ACHN (cell line): Measurements from ENCODE around the gene STAT3.
"Not testable (repeated sequence)": the region's sequence is repeated elsewhere in the genome, so short reads cannot be mapped to it uniquely, and the experiment has no call there.

ENCODE experiments used
- DNase-seq: peaks from one replicate; pipeline ENCODE4 v3.0.0-alpha.2; 2015
- in situ Hi-C: cut with HindIII; loops from 2 replicates; pipeline ENCODE4 v1.10.0; 2017; ENCODE audit warnings: low sequenced_read_pairs, low pct_ligation_motif_present, low pct_unique_long_range_greater_than_20kb

STAT3 gene

GRCh38 chr17:42362245-42362961, 25.8 kb downstream of the STAT3 start:
- in situ Hi-C loops, result no loop called here
- no peak for DNase-seq

- in situ Hi-C loops, result no loop called here
- no peak for DNase-seq
Measured at GRCh38 chr17:42361781-42362186, 26.5 kb downstream of the STAT3 start.

GRCh38 chr17:42360388-42360787, 27.9 kb downstream of the STAT3 start:
- DNase-seq, result peak; percentile 31

GRCh38 chr17:42359133-42359532, 29.1 kb downstream of the STAT3 start:
- in situ Hi-C loops, result no loop called here
- no peak for DNase-seq

More at GRCh38 chr17:42360388-42360787, 27.9 kb downstream of the STAT3 start:
- in situ Hi-C loops, result not testable (repeated sequence)

GRCh38 chr17:42358434-42358833, 29.8 kb downstream of the STAT3 start:
- DNase-seq, result no peak
- in situ Hi-C loops, result no loop called here

DNA sequence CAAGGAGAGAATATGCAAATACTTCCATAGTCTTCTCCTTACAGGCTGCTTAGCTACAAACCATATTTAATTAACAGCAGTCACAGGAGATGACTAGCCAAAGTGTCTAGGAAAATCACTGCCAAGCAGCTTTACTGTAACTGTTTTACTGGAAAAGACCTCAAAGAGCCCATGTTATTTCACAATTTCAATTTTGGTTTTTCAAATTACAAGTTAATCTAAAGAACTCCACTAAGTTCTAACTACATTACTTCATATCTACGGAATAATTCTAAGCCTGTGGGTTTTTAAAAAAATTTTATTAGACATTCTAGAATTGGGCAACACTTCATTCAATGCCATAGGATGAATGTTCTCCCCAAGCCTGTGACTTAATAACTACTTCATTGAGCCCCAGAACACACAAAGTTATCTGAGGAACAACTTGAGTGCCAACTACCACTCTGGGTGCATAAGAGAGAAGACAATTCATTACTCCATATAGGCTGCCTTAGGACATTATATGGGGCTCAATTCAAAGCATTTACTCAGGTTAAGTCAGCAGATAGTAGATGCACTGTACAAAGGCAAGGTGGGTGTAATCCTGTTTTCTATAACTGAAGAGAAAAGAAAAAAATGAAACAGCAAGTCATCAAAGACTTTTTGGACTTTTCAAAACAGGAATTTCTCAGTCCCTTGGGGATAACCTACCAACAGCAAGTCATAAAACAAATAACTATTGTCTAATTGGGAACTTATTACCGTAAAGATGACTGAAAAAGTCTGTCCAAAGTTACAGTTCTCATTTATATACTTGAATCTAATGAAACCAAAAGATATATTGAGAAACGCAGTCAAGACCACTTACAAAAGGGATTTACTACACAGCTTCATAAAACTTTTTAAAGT, 33.0 kb downstream of the STAT3 start:
- in situ Hi-C loops, result no loop called here
- DNase-seq, result no peak

- in situ Hi-C loops, result no loop called here
Measured at GRCh38 chr17:42348104-42348503, 40.1 kb downstream of the STAT3 start.

GRCh38 chr17:42347606-42348005, 40.6 kb downstream of the STAT3 start:
- in situ Hi-C loops, result no loop called here

More at GRCh38 chr17:42348104-42348503, 40.1 kb downstream of the STAT3 start:
- no peak for DNase-seq

DNA sequence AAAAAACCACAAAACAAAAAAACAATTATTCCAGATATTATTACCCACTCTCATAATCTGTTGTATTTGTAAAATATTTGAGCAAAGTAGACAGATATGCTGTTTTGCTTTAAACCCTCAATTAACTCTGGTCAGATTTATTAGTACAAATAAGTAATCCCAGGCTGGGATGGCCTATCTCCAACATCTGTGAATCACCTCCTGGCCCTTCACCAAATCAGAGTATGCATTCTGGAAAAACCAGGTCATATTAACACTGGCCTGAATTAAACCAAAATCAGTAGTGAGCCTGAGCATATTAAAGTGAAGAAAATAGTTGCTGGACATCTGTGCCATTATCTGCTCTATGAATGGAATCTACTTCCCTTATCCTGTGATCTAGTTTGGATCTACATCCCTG, 41.0 kb downstream of the STAT3 start:
- in situ Hi-C loops, result no loop called here
- peak; percentile 52 for DNase-seq

More at GRCh38 chr17:42347606-42348005, 40.6 kb downstream of the STAT3 start:
- no peak for DNase-seq

- DNase-seq, result no peak
- in situ Hi-C loops, result no loop called here
Measured at GRCh38 chr17:42346481-42346880, 41.8 kb downstream of the STAT3 start.

DNA sequence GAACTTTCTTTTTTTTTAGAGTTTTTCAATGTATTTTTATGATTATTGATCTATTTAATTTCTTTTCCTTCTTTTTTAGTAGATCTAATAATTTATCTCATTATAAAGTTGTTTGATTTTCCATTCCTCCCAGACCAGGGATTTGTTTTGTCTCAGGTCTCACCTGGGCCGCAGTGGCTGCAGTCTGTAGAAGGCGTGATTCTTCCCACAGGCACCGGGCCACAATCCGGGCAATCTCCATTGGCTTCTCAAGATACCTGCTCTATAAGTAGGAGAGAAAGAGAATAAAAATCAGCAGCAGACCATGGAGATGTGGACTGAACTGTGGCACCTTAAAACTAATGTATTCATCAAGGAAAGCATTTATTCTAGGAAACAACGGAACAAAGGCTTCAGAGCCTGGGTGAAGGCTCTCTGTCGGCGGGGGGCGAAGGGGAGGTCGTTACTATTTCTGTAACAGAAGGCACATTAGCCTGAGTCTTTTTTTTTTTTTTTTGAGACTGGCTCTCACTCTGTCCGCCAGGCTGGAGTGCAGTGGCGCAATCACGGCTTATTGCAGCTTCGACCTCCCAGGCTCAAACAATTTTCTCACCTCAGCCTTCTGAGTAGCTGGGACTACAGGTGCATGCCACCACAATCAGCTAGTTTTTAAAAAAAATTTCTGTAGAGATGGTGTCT, 42.7 kb downstream of the STAT3 start:
- in situ Hi-C loops, result no loop called here
- no peak for DNase-seq

DNA sequence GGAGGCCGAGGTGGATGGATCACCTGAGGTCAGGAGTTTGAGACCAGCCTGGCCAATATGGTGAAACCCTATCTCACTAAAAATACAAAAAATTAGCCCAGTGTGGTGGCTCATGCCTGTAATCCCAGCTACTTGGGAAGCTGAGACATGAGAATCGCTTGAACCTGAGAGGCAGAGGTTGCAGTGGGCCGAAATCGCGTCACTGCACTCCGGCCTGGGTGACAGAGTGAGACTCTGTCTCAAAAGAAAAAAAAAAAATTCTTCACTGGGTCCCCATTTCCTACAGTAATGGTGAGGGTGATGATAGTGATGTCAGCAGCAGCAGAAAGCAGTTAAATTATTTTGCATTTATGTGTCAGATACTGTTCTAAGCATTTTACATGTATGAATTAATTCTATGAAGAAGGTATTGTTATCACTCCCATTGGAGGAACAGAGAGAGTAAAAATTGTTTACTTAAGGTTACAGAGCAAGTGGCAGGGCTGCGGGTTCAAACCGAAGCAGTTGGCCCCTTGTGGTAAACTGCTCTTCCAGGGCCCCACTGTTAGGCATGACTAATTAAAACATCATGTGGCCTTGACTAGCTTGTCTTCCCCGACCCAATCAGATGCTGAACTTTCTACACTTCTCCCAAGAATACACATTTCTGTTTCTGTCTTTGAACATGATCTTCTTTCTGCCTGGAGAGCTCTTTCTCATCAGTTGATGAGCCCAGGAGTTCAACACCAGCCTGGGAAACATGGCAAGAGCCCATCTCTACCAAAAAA, 45.8 kb downstream of the STAT3 start:
- no peak for DNase-seq
- in situ Hi-C loops, result no loop called here

DNA sequence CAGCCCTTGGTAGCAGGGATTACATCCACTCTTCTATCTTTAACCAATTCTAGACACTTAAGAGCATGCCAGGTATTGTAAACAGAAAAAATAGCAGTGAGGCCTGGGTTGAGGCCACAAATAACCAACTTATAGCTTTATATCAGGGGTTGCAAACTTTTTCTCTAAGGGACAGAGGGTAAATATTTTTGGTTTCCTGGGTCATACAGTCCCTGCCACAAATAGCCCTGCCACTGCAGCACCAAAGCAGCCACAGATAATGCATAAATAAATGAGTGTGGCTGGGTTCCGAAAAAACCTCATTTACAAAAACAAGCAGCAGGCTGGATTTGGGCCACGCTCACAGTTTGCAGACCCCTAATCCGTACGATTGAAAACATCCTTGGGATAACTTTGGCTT, 46.7 kb downstream of the STAT3 start:
- DNase-seq, result no peak
- in situ Hi-C loops, result no loop called here

DNA sequence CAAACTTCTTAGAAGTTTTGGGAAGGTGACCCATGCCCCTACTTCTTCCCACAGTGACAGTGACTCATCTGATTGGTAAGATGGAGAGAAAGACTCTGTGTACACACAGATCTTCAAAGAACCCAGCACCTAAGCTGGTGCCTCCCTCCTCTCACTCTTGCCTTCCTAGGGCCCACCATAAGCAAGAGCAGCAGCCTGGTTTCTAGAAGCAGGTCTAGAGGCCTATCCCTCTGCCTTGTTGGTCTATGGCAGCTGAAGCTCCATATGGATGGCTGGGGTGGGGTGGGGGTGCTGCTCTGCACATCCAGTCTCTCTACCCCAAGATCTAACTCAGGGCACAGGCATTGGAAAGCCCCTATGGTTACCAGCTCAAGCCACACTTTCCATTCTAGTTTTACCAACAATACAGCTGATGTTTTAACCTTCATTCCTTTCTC, 47.5 kb downstream of the STAT3 start:
- no peak for DNase-seq
- in situ Hi-C loops, result no loop called here

DNA sequence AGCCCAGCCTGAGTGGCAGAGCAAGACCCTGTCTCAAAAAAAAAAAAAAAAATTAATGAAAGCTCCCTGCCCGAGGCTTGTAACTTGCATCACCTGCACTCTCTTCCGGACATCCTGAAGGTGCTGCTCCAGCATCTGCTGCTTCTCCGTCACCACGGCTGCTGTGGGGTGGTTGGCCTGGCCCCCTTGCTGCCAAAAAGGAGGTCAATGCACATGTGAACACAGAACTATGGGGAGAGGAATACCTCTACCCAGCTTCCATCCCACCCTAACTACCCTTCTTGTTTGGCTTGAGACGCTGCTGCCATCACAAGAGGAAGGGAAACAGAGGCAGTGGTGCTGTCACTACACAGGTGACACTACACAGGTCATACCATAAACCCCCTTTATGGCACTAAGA, 49.0 kb downstream of the STAT3 start:
- in situ Hi-C loops, result no loop called here
- no peak for DNase-seq

DNA sequence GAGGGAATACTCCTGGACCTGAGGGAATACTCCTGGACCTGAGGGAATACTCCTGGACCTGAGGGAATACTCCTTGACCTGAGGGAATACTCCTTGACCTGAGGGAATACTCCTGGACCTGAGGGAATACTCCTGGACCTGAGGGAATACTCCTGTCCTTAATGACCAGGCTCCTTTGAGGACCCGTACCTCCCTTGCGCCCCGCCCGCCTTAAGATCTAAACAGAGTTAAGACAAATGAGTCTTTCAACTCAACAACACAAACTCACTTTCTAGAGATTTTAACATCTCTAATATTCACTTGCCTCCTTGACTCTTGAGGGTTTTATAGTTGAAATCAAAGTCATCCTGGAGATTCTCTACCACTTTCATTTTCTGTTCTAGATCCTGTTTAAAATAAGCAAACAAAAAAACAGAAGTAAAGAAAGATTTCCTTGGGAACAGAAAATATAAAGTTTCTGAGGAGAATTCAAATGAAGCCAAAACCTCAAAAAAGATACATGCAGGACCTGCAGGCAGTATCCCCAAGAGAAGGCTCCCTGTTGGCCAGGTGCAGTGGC, 49.7 kb downstream of the STAT3 start:
- in situ Hi-C loops, result no loop called here
- no peak for DNase-seq

DNA sequence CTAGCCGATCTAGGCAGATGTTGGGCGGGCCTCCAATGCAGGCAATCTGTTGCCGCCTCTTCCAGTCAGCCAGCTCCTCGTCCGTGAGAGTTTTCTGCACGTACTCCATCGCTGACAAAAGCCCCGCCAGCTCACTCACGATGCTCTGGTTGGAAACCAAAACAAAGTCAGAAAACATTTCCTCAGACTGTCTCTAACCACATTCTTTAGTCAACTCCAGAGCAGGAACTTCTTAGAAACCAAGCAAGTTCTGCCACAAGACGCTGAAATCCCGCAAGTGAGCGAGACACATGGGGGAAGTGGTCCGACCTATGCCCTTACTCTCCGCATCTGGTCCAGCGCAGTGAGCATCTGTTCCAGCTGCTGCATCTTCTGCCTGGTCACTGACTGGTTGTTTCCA, 50.8 kb downstream of the STAT3 start:
- in situ Hi-C loops, result no loop called here
- DNase-seq, result no peak

DNA sequence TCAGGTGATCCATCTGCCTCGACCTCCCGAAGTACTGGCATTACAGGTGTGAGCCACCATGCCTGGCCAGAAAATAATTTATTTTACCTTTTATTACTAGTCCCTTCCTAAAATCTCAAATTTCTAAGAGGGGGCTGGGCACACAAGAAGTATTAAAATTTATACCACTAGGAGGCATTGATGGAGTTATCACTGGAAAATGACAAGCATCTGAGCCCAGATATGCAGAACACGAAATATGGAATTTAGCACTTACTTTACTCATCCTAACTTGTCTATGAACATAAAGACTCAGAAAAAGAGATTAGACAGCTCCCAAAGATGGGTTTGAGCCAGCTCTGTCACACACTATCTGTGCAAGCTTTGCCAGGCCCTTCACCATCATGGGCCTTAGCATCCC, 53.6 kb downstream of the STAT3 start:
- in situ Hi-C loops, result no loop called here

More for the DNA sequence above, 53.6 kb downstream of the STAT3 start:
- no peak for DNase-seq
